ENCODE measurements around the gene ZNF606. TPM values are rescaled to one million over a fixed set of nuclear protein-coding genes. Genes with fewer than 3 reads are reported as not detected.

Gene ZNF606
- total RNA-seq = 7.0 and 11.6 TPM in 2 replicates

DNA sequence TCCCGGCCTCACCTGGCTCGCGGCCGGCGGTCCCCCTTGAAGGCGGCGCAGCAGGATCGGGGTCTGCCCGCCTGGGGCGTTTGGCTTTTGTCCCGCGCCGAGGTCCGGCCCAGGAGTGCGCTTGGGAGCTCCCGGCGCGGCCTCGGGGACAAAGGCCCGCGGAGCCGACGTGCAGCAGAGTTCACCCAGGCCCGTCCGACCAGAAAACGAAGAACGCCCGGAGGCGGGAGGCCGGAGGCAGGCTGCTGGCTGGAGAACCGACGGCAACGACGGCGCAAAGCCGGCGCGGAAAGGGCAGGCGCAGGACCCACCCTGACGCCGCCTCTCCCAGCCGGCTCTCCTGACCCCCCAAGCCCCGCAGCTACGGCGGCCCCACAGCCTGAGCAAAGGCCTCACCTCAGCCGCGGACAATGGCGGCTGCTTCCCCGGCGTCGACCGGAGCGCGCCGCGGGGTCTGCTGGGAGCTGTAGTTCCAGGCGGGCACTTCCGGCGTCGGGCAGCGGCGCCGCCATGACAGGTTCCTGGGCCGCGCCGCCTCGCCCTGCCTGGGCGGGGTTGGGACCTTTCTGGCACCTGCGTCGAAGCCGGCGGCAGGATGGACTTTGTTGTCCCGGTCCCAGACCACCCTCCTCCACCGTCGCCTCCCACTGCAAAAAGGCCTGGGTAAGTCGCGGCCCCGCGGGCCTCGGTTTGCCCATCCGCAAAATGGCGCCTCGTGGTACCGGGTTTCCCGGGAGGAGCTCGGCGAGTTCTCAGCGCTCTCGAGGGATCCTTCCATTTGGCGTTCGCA lies at the start of gene ZNF606:
ZNF606 (minus strand) TSS at position 437 of the 790 bp plus-strand sequence. CDS start 1,501 bp downstream, outside the sequence.

GRCh38 chr19:58033741-58034476 lies 31.3 kb upstream of the ZNF606 start, which contains the start of gene ZSCAN1:
Gene ZSCAN1 (plus strand): TSS chr19:58034025. CDS start chr19:58037837, 3,812 bp downstream.

GRCh38 chr19:57974434-57974833 lies 28.2 kb downstream of the ZNF606 start, which contains the start of gene C19orf18:
Gene C19orf18 (minus strand): TSS chr19:57974534. CDS start chr19:57974432, 102 bp downstream.

GRCh38 chr19:57947419-57948134 lies 55.0 kb downstream of the ZNF606 start, which contains the start of gene ZNF256:
Gene ZNF256 (minus strand): TSS chr19:57947706. CDS start chr19:57947474, 232 bp downstream.

DNA sequence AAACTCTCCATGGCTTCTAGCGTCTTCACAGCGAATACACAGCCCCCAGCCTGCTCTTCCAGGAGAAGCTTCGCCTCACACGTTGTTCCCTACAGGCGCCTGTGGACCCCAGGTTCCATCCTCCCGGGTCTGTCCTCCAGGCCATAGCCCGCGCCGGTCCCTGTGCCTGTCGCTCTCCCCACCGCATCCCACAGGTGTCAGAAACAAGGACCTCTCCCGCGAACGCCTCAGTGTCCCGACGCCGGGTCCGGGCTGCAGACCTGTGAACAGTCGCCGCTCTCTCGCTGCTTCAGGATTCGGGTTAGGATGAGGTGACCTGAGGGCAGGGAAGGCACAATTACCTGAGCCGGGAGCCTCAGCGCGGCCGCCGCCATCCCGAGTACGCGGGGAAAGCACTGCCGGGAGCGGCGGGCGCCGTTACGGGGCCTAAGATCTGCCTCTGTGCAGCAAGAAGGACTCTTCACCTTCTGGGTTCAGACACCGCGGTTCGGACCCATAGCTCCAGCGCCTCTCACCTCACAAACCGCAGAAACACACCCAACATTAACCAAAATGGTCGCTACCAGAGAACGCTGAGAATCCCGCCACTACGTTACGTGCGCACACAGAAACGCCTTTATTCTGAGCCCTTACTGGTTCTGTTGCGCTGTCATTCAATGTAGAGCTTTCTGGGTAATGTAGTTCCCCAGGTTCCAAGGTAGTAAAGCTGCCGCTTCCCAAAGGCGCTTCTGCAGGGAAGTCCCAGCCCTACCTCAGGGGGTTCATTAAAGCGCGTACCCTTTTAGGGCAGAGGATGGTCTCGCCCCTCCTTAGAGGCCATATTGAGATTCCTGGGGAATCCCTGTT lies 67.6 kb downstream of the ZNF606 start, which contains the start of gene ZNF418:
ZNF418 (minus strand) TSS at position 583 of the 846 bp plus-strand sequence. CDS start 1,580 bp downstream, outside the sequence.

Other genes starting within 250 kb of the ZNF606 start
- 10.3 and 17.8 TPM in 2 replicates for gene ZNF586, start 233.1 kb downstream of the ZNF606 start, total RNA-seq
- 5.4 and 5.5 TPM in 2 replicates for gene ZNF552, start 187.9 kb downstream of the ZNF606 start, total RNA-seq
- gene ZNF587B, start 172.5 kb downstream of the ZNF606 start, total RNA-seq = 20.2 and 34.4 TPM in 2 replicates
- gene ZNF587, start 153.0 kb downstream of the ZNF606 start, total RNA-seq = 26.0 and 31.2 TPM in 2 replicates
- 3.8 and 7.2 TPM in 2 replicates for gene ZNF814, start 113.8 kb downstream of the ZNF606 start, total RNA-seq
- gene ZNF417, start 86.2 kb downstream of the ZNF606 start, total RNA-seq = 13.1 and 16.8 TPM in 2 replicates
- 3.1 and 8.8 TPM in 2 replicates for gene ZNF418, start 67.4 kb downstream of the ZNF606 start, total RNA-seq
- 3.6 and 4.1 TPM in 2 replicates for gene ZNF256, start 55.1 kb downstream of the ZNF606 start, total RNA-seq
- gene C19orf18, start 28.3 kb downstream of the ZNF606 start, total RNA-seq = 0.09 and 0.18 TPM in 2 replicates
- not detected in 2 replicates for gene ZSCAN1, start 31.2 kb upstream of the ZNF606 start, total RNA-seq
- 0.18 and 1.6 TPM in 2 replicates for gene ZNF135, start 56.5 kb upstream of the ZNF606 start, total RNA-seq
- gene ZSCAN18, start 95.4 kb upstream of the ZNF606 start, total RNA-seq = 3.5 and 22.2 TPM in 2 replicates
- gene ZNF329, start 148.0 kb upstream of the ZNF606 start, total RNA-seq = 8.6 and 10.1 TPM in 2 replicates
- 13.3 and 23.0 TPM in 2 replicates for gene ZNF274, start 180.2 kb upstream of the ZNF606 start, total RNA-seq
- 45.2 and 54.2 TPM in 2 replicates for gene ZNF544, start 226.1 kb upstream of the ZNF606 start, total RNA-seq